ENCODE results near the gene TMEM219. TPM values are rescaled to one million over a fixed set of nuclear protein-coding genes. Genes with fewer than 3 reads are reported as not detected.

Gene TMEM219
- total RNA-seq, 1 experiment from 2014 or later: 69.6 TPM

DNA sequence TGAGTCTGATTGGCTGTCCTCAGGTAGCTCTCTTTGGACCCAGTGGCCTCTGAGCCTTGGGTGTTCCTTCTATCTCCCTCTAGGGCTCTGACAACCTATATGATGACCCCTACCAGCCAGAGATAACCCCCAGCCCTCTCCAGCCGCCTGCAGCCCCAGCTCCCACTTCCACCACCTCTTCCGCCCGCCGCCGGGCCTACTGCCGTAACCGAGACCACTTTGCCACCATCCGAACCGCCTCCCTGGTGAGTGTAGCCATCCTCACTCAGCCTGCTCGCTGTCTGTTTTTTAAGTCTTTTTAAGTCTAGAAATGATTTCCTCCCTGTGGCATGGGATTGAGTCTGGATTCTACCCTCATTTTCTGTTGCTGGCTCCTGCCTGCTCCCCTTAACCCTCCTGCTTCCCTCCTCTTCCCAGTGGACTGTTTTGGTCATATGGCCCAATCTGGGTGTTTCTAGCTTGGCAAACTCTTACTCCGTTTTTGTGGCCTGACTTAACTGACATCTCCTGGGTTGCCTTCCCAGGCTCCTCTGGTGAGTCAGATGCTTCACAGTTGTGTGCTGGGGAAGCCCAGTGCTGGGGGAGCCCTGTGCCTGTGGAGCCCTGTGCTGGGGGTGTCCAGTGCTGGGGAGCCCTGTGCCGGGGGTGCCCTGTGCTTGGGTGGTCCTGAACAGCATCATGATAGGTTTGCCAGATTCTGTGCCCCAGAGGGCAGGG, 21.7 kb downstream of the TMEM219 start:
- Mint-ChIP-seq H3K36me3 (peaks cover 71% of the 10 kb centered on the region), H3K4me3 (no peak overlapping the region), H3K27ac (no peak overlapping the region), H3K4me1 (no peaks in the 10 kb centered on the region), H3K27me3 (ENCODE audit: low read depth) (no peaks in the 10 kb centered on the region), H3K9me3 (no peaks in the 10 kb centered on the region)
- ChIA-PET POLR2A (no interaction called here), CTCF (interaction anchor here (0.6 kb wide), 1 partner anchor 531 kb away, joined by 3 read pairs; no protein-coding TSS in a partner anchor)
- DNase-seq (ENCODE audit: low spot score) (no peak), ATAC-seq (no peak)
- TF ChIP-seq, protein P1, sequence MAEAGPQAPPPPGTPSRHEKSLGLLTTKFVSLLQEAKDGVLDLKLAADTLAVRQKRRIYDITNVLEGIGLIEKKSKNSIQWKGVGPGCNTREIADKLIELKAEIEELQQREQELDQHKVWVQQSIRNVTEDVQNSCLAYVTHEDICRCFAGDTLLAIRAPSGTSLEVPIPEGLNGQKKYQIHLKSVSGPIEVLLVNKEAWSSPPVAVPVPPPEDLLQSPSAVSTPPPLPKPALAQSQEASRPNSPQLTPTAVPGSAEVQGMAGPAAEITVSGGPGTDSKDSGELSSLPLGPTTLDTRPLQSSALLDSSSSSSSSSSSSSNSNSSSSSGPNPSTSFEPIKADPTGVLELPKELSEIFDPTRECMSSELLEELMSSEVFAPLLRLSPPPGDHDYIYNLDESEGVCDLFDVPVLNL (CRISPR knock-in tag; IDR thresholded peaks at IDR 0.05; ENCODE audit: borderline replicate concordance, low read depth): no peak

DNA sequence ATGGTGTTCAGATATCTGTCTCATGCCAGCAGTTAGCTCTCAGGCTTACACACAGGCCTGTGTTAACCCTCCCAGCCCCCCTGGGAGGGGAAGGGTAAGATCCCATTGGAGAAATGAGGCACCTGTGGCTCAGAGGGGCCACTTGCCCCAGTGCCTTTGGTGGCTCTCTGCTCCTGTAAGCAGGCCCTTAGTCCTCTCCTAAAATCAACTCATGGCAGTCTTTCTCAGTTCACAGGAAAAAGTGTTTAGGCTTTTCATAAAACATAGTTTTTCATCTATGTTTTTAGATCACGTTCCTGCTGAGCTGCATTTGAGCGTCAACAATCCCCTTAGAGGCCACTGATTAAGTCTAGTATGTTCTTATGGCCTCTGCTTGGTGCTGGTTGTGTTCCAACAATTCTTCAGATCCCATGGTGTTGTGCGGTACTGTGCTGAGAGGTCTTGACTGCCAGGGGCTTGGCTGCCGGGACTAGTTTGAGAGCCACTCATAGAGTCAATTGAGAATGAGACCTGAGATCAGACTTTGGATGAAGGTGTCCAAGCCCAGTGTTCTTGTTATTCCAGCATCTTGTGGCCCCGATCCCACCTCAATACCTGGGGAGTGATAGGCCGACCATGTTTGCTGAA, 22.4 kb downstream of the TMEM219 start:
- Mint-ChIP-seq H3K27me3 (ENCODE audit: low read depth) (no peaks in the 10 kb centered on the region), H3K4me3 (no peak overlapping the region), H3K9me3 (no peaks in the 10 kb centered on the region), H3K36me3 (peaks cover 68% of the 10 kb centered on the region), H3K4me1 (no peaks in the 10 kb centered on the region), H3K27ac (no peak overlapping the region)
- ChIA-PET POLR2A (no interaction called here), CTCF (no interaction called here)
- ATAC-seq: no peak
- no peak for DNase-seq (ENCODE audit: low spot score)
- no peak for TF ChIP-seq RORB (CRISPR knock-in tag; IDR thresholded peaks at IDR 0.05)
- no peak for TF ChIP-seq SP1 (CRISPR knock-in tag; conservative IDR thresholded peaks at IDR 0.05)
- TF ChIP-seq, protein P2, sequence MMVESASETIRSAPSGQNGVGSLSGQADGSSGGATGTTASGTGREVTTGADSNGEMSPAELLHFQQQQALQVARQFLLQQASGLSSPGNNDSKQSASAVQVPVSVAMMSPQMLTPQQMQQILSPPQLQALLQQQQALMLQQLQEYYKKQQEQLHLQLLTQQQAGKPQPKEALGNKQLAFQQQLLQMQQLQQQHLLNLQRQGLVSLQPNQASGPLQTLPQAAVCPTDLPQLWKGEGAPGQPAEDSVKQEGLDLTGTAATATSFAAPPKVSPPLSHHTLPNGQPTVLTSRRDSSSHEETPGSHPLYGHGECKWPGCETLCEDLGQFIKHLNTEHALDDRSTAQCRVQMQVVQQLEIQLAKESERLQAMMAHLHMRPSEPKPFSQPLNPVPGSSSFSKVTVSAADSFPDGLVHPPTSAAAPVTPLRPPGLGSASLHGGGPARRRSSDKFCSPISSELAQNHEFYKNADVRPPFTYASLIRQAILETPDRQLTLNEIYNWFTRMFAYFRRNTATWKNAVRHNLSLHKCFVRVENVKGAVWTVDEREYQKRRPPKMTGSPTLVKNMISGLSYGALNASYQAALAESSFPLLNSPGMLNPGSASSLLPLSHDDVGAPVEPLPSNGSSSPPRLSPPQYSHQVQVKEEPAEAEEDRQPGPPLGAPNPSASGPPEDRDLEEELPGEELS (CRISPR knock-in tag; IDR thresholded peaks at IDR 0.05): no peak
- TF ChIP-seq JAZF1 (CRISPR knock-in tag; IDR thresholded peaks at IDR 0.05): no peak
- TF ChIP-seq ZNF396 (CRISPR knock-in tag; IDR thresholded peaks at IDR 0.05; ENCODE audit: borderline replicate concordance): no peak
- TF ChIP-seq NR1H2 (CRISPR knock-in tag; IDR thresholded peaks at IDR 0.05): no peak
- TF ChIP-seq OVOL2 (CRISPR knock-in tag; IDR thresholded peaks at IDR 0.05; ENCODE audit: borderline replicate concordance): no peak
- no peak for TF ChIP-seq TEAD1 (CRISPR knock-in tag; IDR thresholded peaks at IDR 0.05)
- TF ChIP-seq GABPB1 (CRISPR knock-in tag; IDR thresholded peaks at IDR 0.05): no peak
- TF ChIP-seq SMAD4 (CRISPR knock-in tag; IDR thresholded peaks at IDR 0.05): no peak
- no peak for TF ChIP-seq NFATC4 (CRISPR knock-in tag; IDR thresholded peaks at IDR 0.05)
- no peak for TF ChIP-seq ELF4 (CRISPR knock-in tag; IDR thresholded peaks at IDR 0.05; ENCODE audit: low read depth)
- TF ChIP-seq, protein P3, sequence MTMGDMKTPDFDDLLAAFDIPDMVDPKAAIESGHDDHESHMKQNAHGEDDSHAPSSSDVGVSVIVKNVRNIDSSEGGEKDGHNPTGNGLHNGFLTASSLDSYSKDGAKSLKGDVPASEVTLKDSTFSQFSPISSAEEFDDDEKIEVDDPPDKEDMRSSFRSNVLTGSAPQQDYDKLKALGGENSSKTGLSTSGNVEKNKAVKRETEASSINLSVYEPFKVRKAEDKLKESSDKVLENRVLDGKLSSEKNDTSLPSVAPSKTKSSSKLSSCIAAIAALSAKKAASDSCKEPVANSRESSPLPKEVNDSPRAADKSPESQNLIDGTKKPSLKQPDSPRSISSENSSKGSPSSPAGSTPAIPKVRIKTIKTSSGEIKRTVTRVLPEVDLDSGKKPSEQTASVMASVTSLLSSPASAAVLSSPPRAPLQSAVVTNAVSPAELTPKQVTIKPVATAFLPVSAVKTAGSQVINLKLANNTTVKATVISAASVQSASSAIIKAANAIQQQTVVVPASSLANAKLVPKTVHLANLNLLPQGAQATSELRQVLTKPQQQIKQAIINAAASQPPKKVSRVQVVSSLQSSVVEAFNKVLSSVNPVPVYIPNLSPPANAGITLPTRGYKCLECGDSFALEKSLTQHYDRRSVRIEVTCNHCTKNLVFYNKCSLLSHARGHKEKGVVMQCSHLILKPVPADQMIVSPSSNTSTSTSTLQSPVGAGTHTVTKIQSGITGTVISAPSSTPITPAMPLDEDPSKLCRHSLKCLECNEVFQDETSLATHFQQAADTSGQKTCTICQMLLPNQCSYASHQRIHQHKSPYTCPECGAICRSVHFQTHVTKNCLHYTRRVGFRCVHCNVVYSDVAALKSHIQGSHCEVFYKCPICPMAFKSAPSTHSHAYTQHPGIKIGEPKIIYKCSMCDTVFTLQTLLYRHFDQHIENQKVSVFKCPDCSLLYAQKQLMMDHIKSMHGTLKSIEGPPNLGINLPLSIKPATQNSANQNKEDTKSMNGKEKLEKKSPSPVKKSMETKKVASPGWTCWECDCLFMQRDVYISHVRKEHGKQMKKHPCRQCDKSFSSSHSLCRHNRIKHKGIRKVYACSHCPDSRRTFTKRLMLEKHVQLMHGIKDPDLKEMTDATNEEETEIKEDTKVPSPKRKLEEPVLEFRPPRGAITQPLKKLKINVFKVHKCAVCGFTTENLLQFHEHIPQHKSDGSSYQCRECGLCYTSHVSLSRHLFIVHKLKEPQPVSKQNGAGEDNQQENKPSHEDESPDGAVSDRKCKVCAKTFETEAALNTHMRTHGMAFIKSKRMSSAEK (CRISPR knock-in tag; IDR thresholded peaks at IDR 0.05; ENCODE audit: borderline replicate concordance): no peak
- TF ChIP-seq, protein P4, sequence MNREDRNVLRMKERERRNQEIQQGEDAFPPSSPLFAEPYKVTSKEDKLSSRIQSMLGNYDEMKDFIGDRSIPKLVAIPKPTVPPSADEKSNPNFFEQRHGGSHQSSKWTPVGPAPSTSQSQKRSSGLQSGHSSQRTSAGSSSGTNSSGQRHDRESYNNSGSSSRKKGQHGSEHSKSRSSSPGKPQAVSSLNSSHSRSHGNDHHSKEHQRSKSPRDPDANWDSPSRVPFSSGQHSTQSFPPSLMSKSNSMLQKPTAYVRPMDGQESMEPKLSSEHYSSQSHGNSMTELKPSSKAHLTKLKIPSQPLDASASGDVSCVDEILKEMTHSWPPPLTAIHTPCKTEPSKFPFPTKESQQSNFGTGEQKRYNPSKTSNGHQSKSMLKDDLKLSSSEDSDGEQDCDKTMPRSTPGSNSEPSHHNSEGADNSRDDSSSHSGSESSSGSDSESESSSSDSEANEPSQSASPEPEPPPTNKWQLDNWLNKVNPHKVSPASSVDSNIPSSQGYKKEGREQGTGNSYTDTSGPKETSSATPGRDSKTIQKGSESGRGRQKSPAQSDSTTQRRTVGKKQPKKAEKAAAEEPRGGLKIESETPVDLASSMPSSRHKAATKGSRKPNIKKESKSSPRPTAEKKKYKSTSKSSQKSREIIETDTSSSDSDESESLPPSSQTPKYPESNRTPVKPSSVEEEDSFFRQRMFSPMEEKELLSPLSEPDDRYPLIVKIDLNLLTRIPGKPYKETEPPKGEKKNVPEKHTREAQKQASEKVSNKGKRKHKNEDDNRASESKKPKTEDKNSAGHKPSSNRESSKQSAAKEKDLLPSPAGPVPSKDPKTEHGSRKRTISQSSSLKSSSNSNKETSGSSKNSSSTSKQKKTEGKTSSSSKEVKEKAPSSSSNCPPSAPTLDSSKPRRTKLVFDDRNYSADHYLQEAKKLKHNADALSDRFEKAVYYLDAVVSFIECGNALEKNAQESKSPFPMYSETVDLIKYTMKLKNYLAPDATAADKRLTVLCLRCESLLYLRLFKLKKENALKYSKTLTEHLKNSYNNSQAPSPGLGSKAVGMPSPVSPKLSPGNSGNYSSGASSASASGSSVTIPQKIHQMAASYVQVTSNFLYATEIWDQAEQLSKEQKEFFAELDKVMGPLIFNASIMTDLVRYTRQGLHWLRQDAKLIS (CRISPR knock-in tag; IDR thresholded peaks at IDR 0.05; ENCODE audit: borderline replicate concordance): no peak
- no peak for TF ChIP-seq GTF2I (CRISPR knock-in tag; conservative IDR thresholded peaks at IDR 0.05)
- TF ChIP-seq HMGA2 (CRISPR knock-in tag; IDR thresholded peaks at IDR 0.05): no peak
- no peak for TF ChIP-seq ZBTB21 (CRISPR knock-in tag; IDR thresholded peaks at IDR 0.05; ENCODE audit: borderline replicate concordance)
- TF ChIP-seq FOXJ3 (CRISPR knock-in tag; IDR thresholded peaks at IDR 0.05; ENCODE audit: borderline replicate concordance): no peak
- TF ChIP-seq, protein P5, sequence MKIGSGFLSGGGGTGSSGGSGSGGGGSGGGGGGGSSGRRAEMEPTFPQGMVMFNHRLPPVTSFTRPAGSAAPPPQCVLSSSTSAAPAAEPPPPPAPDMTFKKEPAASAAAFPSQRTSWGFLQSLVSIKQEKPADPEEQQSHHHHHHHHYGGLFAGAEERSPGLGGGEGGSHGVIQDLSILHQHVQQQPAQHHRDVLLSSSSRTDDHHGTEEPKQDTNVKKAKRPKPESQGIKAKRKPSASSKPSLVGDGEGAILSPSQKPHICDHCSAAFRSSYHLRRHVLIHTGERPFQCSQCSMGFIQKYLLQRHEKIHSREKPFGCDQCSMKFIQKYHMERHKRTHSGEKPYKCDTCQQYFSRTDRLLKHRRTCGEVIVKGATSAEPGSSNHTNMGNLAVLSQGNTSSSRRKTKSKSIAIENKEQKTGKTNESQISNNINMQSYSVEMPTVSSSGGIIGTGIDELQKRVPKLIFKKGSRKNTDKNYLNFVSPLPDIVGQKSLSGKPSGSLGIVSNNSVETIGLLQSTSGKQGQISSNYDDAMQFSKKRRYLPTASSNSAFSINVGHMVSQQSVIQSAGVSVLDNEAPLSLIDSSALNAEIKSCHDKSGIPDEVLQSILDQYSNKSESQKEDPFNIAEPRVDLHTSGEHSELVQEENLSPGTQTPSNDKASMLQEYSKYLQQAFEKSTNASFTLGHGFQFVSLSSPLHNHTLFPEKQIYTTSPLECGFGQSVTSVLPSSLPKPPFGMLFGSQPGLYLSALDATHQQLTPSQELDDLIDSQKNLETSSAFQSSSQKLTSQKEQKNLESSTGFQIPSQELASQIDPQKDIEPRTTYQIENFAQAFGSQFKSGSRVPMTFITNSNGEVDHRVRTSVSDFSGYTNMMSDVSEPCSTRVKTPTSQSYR (CRISPR knock-in tag; IDR thresholded peaks at IDR 0.05): no peak
